Gastroesophageal sphincter (tissue), 3 donors: Measurements from ENCODE around the gene TARBP1.

ENCODE experiments used
- CTCF ChIP-seq, 4 experiments: fragments of 200-600 bp in 2 of 4; fragments of 450-650 bp in 2 of 4; sonication (generic) in 1 of 4; IDR thresholded peaks; one replicate each; pipeline ENCODE4 v1.5.1; 2017 to 2019; ENCODE audit warnings: antibody characterized with exemption in 4 of 4, mild to moderate bottlenecking in 2 of 4, moderate library complexity in 2 of 4
- EP300 ChIP-seq: sonication (generic); formaldehyde crosslinking; IDR thresholded peaks from one replicate; pipeline ENCODE4 v1.6.1; 2017; ENCODE audit warnings: antibody characterized with exemption, mild to moderate bottlenecking
- POLR2AphosphoS5 ChIP-seq: sonication (generic); formaldehyde crosslinking; IDR thresholded peaks from one replicate; pipeline ENCODE4 v1.6.1; 2017; ENCODE audit warnings: antibody characterized with exemption

- TF ChIP-seq CTCF (IDR thresholded peaks at IDR 0.05) (no peak), POLR2AphosphoS5 (no peak), EP300 (no peak)
Measured at GRCh38 chr1:234526922-234527321, 47.9 kb upstream of the TARBP1 start.
